Measurements from ENCODE around the gene FGFR3. TPM values are rescaled to one million over a fixed set of nuclear protein-coding genes. Genes with fewer than 3 reads are reported as not detected.

Gene FGFR3
- total and polyA plus RNA-seq, 2 experiments from 2014 or later, result 0.10 to 0.97 TPM

DNA sequence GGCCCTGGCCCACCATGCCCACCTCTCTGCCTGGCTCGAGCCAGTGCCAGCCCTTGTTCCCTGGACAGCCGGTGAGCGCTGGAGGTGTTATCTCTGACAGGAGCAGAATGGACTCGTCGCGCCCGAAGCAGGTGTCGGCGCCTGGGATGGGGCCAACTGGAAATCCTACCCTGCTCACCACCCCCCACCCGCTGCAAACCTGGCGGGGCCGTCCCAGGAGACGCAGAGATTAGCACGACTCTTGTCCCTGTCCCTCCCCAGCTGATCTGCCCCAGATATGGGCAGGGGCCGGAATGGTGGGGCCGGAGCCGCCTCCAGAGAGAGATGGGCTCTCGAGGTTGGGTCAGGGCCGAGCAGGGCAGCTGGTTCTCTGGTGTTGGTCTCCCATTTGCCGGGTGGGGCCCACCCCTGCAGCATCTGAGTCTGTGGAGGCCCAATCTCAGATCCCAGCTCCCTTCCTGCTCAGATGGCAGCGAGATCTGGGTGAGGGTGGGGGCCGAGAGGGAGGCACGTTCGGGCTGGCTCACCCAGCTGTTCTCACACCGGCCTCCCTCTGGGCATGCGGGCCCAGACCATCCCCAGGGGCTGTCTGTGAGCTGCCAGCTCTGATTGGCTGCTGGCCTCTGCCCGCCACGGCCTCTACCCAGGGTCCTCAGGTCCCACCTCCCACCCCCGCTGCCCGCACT, 20.1 kb upstream of the FGFR3 start:
- Histone ChIP-seq H3K9ac (no peak overlapping the region), H4K20me1 (ENCODE audit: insufficient read depth) (no peaks in the 10 kb centered on the region), H3K9me3 (ENCODE audit: low read depth) (no peaks in the 10 kb centered on the region), H2AFZ (no peak overlapping the region), H3K4me1 (ENCODE audit: insufficient read depth) (no peaks in the 10 kb centered on the region), H3K4me2 (ENCODE audit: unreplicated experiment) (no peak overlapping the region), H3K79me2 (ENCODE audit: insufficient read depth) (no peaks in the 10 kb centered on the region), H3K27me3 (replicated peaks; ENCODE audit: insufficient read depth) (no peaks in the 10 kb centered on the region), H3K9me2 (ENCODE audit: insufficient read depth) (no peaks in the 10 kb centered on the region), H3F3A (ENCODE audit: insufficient read depth) (no peaks in the 10 kb centered on the region), H3K36me3 (ENCODE audit: low read depth) (no peaks in the 10 kb centered on the region), H3K4me3 (no peak overlapping the region), H3K27ac (no peak overlapping the region)
- WGBS, 2 experiments (ENCODE audit: low coverage in 1 of 2, low lambda C conversion rate in 2 of 2, missing lambda C conversion rate in 2 of 2), result 65 to 70% methylated on average over 26 to 30 of the region's 30 CpGs
- in situ Hi-C loops (cut with MboI), result no loop called here
- no peak for DNase-seq
- no peak for TF ChIP-seq EZH2 (IDR thresholded peaks at IDR 0.05; ENCODE audit: insufficient read depth, poor library complexity, severe bottlenecking)
- no peak for TF ChIP-seq EZH2phosphoT487 (IDR thresholded peaks at IDR 0.05; ENCODE audit: insufficient read depth, low read depth)

DNA sequence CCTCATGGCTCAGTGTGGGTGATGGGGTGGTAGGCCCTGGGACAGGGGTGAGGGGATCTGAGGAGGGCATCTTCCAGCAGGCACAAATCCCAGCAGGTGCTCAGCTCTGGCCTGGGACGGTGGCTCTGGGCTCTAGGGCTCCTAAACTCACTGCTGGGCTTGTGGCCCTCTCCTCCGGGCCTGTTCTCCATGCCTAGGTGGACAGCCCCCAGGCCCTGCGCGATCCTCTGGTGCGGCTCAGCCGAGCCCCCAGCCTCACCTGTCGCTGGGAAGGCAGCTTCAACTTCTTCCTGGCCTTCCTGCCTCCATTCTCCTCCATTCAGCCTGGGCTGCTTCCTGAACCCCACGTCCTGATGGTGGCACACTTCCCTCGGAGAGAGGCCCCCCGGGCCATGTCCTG, 19.3 kb upstream of the FGFR3 start:
- 67 to 72% methylated on average over 10 of the region's 10 CpGs for WGBS, 2 experiments (ENCODE audit: low coverage in 1 of 2, low lambda C conversion rate in 2 of 2, missing lambda C conversion rate in 2 of 2)
- Histone ChIP-seq H3K27ac (no peak overlapping the region), H2AFZ (no peak overlapping the region), H3K9me2 (ENCODE audit: insufficient read depth) (no peaks in the 10 kb centered on the region), H3K9ac (no peak overlapping the region), H4K20me1 (ENCODE audit: insufficient read depth) (no peaks in the 10 kb centered on the region), H3K4me1 (ENCODE audit: insufficient read depth) (no peaks in the 10 kb centered on the region), H3K79me2 (ENCODE audit: insufficient read depth) (no peaks in the 10 kb centered on the region), H3K27me3 (replicated peaks; ENCODE audit: insufficient read depth) (no peaks in the 10 kb centered on the region), H3K9me3 (ENCODE audit: low read depth) (no peaks in the 10 kb centered on the region), H3K36me3 (ENCODE audit: low read depth) (no peaks in the 10 kb centered on the region), H3K4me2 (ENCODE audit: unreplicated experiment) (no peak overlapping the region), H3F3A (ENCODE audit: insufficient read depth) (no peaks in the 10 kb centered on the region), H3K4me3 (no peak overlapping the region)
- in situ Hi-C loops (cut with MboI), result no loop called here
- DNase-seq, result no peak
- no peak for TF ChIP-seq EZH2phosphoT487 (IDR thresholded peaks at IDR 0.05; ENCODE audit: insufficient read depth, low read depth)
- no peak for TF ChIP-seq EZH2 (IDR thresholded peaks at IDR 0.05; ENCODE audit: insufficient read depth, poor library complexity, severe bottlenecking)

DNA sequence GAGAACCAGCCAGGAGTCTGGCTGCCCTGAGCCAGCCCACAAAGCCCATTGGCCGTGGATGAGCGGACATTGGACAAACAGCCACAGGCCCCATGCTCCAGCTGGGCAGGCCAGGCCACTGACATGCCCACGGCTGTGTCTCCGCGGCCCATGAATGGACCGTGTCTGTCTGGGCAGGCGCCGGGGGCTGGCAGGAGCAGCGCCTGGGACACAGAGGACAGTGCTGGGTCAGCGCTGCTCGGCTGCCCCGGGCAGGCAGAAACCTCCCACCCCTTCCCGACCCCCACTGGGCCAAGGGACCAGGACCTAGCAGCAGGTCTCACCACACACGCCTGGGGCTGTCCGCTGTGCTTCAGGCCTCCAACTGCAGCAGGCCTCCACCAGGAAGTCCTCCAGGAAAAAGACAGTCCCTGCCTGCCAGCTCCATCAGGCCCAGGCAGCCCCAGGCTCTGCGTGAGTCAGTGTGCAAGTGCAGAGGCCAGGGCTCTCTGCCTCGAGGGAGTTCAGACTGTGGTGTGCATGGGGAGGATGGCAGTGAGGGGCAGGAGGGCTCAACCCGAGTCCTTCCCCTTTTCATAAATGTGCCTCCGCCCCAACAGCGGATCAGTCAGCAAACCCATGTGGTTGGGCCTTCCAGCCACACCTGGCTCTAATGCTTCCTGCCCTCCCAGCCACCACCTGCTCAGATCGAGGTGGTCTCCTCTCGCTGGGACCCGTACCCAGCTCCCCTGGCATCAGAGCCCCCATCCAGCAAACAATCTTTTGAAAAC, 17.2 kb upstream of the FGFR3 start:
- no peak overlapping the region for H3K9ac ChIP-seq
- no peaks in the 10 kb centered on the region for H3F3A ChIP-seq (ENCODE audit: insufficient read depth)
- in situ Hi-C loops (cut with MboI), result no loop called here
- no peak overlapping the region for H3K27ac ChIP-seq
- no peaks in the 10 kb centered on the region for H3K9me2 ChIP-seq (ENCODE audit: insufficient read depth)
- H2AFZ ChIP-seq, result no peak overlapping the region
- H3K27me3 ChIP-seq (replicated peaks; ENCODE audit: insufficient read depth), result no peaks in the 10 kb centered on the region
- no peak overlapping the region for H3K4me2 ChIP-seq (ENCODE audit: unreplicated experiment)
- WGBS, 2 experiments (ENCODE audit: low coverage in 1 of 2, low lambda C conversion rate in 2 of 2, missing lambda C conversion rate in 2 of 2), result 82 to 85% methylated on average over 23 of the region's 23 CpGs
- peak; percentile 48 for DNase-seq
- TF ChIP-seq EZH2 (IDR thresholded peaks at IDR 0.05; ENCODE audit: insufficient read depth, poor library complexity, severe bottlenecking) (no peak), EZH2phosphoT487 (IDR thresholded peaks at IDR 0.05; ENCODE audit: insufficient read depth, low read depth) (no peak)
- H3K9me3 ChIP-seq (ENCODE audit: low read depth), result no peaks in the 10 kb centered on the region
- no peaks in the 10 kb centered on the region for H3K79me2 ChIP-seq (ENCODE audit: insufficient read depth)
- no peaks in the 10 kb centered on the region for H3K4me1 ChIP-seq (ENCODE audit: insufficient read depth)
- H4K20me1 ChIP-seq (ENCODE audit: insufficient read depth), result no peaks in the 10 kb centered on the region
- H3K4me3 ChIP-seq, result no peak overlapping the region
- no peaks in the 10 kb centered on the region for H3K36me3 ChIP-seq (ENCODE audit: low read depth)

DNA sequence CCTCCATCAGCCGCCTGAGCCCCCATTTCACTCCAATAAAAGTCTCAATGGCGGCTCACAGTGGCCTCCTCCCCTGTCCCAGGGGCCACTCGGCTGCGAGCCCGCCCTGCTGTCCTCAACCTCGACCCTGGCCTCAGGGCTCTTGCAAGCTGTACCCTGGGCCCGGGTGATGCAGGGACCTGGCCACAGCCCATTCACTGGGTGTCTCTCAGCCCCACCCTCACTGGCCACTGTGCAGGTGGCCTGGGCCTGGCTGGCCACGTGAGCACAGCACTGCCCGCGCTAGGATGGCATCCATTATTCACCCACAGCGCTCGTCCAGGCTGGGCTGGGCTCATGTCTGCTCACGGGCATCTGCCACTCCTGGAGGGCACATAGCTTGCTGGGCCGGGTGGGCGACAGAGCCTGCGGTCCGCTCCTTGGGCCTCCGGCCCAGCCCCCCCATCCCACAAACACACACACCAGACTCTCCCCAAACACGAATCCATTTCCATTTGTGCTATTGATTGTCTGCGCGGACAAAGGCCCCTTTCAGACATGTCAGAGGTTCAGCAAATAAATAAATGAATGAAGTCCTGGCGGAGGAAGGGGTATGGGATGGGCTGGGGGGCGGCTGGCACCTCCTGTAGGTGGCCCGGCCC, 16.5 kb upstream of the FGFR3 start:
- no peaks in the 10 kb centered on the region for H3K9me2 ChIP-seq (ENCODE audit: insufficient read depth)
- H3K9ac ChIP-seq, result no peak overlapping the region
- DNase-seq, result no peak
- no peaks in the 10 kb centered on the region for H3F3A ChIP-seq (ENCODE audit: insufficient read depth)
- no peak overlapping the region for H3K27ac ChIP-seq
- H3K4me3 ChIP-seq, result no peak overlapping the region
- H3K36me3 ChIP-seq (ENCODE audit: low read depth), result no peaks in the 10 kb centered on the region
- in situ Hi-C loops (cut with MboI), result no loop called here
- no peak overlapping the region for H3K4me2 ChIP-seq (ENCODE audit: unreplicated experiment)
- no peaks in the 10 kb centered on the region for H3K27me3 ChIP-seq (replicated peaks; ENCODE audit: insufficient read depth)
- H3K4me1 ChIP-seq (ENCODE audit: insufficient read depth), result no peaks in the 10 kb centered on the region
- 85 to 88% methylated on average over 23 to 24 of the region's 24 CpGs for WGBS, 2 experiments (ENCODE audit: low coverage in 1 of 2, low lambda C conversion rate in 2 of 2, missing lambda C conversion rate in 2 of 2)
- TF ChIP-seq EZH2 (IDR thresholded peaks at IDR 0.05; ENCODE audit: insufficient read depth, poor library complexity, severe bottlenecking) (no peak), EZH2phosphoT487 (IDR thresholded peaks at IDR 0.05; ENCODE audit: insufficient read depth, low read depth) (no peak)
- no peaks in the 10 kb centered on the region for H3K9me3 ChIP-seq (ENCODE audit: low read depth)
- no peaks in the 10 kb centered on the region for H4K20me1 ChIP-seq (ENCODE audit: insufficient read depth)
- H2AFZ ChIP-seq, result no peak overlapping the region
- H3K79me2 ChIP-seq (ENCODE audit: insufficient read depth), result no peaks in the 10 kb centered on the region
